Forelimb muscle (tissue), 1 donor: ENCODE measurements around the gene FAM120A. TPM values are rescaled to one million over a fixed set of nuclear protein-coding genes. Genes with fewer than 3 reads are reported as not detected.
"Not testable (repeated sequence)": the region's sequence is repeated elsewhere in the genome, so short reads cannot be mapped to it uniquely, and the experiment has no call there.

Experiments used
- DNase-seq: peaks from one replicate; pipeline ENCODE4 v3.0.0-alpha.2; 2013; ENCODE audit warnings: low read depth
- polyA plus RNA-seq: library from polyadenylated mRNA; unstranded; fragments of 120-200 nt; gene quantifications from one replicate; pipeline ENCODE4 v1.2.1, GENCODE V29; 2013; ENCODE audit not compliant: insufficient read length

FAM120A gene
- polyA plus RNA-seq, 1 donor, result 56.3 TPM

GRCh38 chr9:93507768-93508167 lies 56.3 kb downstream of the FAM120A start:
- DNase-seq, result no peak

GRCh38 chr9:93508207-93508606 lies 56.7 kb downstream of the FAM120A start:
- DNase-seq, result no peak

- no peak for DNase-seq
Observed at GRCh38 chr9:93509084-93509483, 57.6 kb downstream of the FAM120A start.

DNA sequence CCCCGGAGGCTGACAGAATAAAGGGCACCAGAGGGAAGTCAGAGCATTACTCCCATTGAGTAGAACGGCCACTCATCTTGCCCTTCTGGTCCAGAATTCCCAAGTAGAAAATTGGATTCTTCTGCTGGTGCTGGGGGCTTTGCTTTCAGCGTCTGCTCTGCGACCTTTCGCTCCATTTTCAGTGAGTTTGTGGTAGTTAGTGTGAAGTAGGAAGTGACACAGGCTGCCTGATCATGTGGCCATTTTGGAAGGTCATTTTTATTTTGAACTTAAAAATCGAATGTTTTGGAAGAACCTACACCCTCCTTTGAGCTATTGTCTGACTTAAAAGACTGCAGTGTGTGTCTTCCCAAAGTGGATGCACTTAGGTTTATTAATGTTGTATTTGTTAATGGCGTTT lies 58.6 kb downstream of the FAM120A start:
- no peak for DNase-seq

GRCh38 chr9:93511228-93511627 lies 59.7 kb downstream of the FAM120A start:
- not testable (repeated sequence) for DNase-seq

- not testable (repeated sequence) for DNase-seq
Observed at GRCh38 chr9:93512170-93512812, 60.8 kb downstream of the FAM120A start.

GRCh38 chr9:93513606-93514005 lies 62.1 kb downstream of the FAM120A start:
- no peak for DNase-seq

DNA sequence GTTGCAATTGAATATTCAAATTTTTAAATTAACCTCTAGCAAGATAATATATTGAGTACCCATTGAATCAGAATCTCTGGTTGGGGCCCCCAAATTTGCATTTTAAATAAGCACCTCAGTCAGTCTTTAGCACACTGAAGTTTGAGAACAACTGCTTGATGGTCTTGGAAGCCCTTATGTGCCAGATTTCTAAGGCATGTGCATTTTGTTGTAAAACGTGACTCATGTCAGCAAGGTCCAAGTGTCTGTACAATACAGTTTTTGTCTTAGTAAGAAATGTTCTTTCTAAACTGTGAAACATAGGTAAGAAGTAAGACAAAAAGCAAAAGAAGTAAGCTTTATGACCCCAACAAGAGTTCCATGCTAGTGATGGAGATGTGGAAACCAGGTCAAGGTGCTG lies 65.8 kb downstream of the FAM120A start:
- no peak for DNase-seq

DNA sequence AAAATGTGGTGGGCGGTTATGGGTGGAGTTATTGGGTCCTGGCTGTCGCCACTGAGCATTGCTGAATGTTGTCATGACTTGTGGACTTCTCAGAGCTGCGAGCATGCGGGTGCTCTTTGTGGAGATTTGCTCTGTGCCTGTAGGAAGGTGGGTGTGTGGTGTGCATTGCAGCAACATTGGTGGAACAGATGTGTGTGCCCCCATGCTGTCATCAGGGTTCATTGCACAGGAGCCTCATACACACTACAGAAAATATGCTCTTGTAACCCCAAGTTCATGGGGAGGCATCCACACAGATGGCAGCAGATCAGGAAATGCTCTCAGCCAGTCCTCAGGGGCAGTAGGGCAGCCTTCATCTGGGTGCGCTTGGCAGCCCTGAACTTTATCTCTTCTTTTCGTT lies 69.0 kb downstream of the FAM120A start:
- no peak for DNase-seq

DNA sequence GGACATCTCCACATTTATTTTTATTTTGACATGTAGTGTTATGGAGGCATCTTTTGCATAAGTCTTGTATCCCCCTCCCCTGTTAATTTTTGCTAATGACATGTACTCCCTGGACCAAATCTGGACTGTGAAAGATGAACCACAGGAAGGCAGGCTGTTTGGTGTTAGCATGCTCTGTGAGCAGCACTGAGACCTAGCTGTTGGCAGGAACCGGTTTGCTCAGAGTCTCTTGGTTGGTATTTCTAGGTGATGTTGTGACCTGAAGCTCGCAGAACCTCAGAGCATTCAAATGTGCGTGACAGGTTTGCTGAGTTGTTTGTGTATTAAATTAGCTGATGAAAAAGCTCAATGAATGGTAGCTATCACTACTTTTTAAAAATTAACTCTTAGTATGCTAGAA lies 71.3 kb downstream of the FAM120A start:
- no peak for DNase-seq

- DNase-seq, result no peak
Observed at GRCh38 chr9:93523518-93524144, 72.1 kb downstream of the FAM120A start.

DNA sequence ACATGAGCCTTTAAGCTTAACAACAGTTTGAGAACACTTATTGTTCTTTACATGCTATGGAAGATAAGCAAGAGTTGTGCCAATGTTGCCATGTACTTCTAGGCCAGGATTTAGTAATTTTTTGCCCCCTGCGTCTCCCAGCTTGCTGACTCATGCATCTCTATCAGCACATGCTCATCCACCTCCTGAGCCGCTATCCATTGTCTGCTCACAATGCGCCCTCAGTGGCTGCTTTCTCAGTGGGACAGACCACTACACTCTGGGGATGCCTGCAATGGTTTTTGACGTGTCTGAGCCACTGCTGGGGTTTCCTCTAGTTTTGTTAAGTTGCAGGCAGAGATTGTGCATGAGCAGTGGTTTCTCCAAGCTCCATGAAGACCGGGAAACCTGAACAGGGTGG lies 74.0 kb downstream of the FAM120A start:
- DNase-seq, result no peak

GRCh38 chr9:93531374-93531773 lies 79.9 kb downstream of the FAM120A start:
- no peak for DNase-seq

DNA sequence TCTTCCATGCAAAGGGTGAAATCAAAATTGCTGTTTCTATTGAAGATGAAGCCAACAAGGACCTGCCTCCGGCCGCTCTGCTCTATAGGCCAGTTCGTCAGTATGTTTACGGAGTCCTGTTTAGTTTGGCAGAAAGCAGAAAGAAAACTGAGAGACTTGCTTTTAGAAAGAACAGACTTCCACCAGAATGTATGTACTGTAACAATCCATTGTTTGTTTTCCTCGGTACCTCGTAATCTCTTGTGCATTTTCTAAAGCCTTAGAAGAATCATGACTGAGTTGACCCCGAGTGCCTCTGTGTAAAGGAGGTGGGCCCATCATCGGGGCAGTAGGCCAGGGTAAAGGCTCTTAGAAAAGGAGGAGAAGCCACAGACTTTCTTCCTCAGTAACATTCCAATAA lies 80.7 kb downstream of the FAM120A start:
- DNase-seq, result no peak

GRCh38 chr9:93533863-93534262 lies 82.4 kb downstream of the FAM120A start:
- DNase-seq, result no peak

- no peak for DNase-seq
Observed at GRCh38 chr9:93536167-93536566, 84.7 kb downstream of the FAM120A start.

GRCh38 chr9:93536874-93537273 lies 85.4 kb downstream of the FAM120A start:
- DNase-seq, result no peak

- no peak for DNase-seq
Observed at GRCh38 chr9:93540305-93540704, 88.8 kb downstream of the FAM120A start.

DNA sequence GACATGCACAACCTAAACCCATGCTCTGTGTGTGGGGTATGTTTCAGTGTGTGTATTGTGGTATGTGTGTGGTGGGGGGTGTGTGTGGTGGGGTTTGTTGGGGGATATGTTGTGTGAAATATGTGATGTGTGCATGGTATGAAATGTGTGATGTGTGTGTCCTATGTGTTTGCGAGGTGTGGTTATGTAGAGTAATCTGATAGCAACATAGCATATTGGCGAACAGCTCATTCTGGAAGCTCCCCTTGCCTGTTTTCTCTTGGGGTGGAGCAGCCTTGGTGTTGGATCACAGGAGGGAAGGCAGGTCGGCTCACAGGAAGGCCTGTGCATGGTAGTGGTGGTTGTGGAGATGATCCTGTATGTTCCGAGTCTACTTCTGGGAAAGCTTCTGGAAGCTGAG lies 89.5 kb downstream of the FAM120A start:
- DNase-seq, result no peak

DNA sequence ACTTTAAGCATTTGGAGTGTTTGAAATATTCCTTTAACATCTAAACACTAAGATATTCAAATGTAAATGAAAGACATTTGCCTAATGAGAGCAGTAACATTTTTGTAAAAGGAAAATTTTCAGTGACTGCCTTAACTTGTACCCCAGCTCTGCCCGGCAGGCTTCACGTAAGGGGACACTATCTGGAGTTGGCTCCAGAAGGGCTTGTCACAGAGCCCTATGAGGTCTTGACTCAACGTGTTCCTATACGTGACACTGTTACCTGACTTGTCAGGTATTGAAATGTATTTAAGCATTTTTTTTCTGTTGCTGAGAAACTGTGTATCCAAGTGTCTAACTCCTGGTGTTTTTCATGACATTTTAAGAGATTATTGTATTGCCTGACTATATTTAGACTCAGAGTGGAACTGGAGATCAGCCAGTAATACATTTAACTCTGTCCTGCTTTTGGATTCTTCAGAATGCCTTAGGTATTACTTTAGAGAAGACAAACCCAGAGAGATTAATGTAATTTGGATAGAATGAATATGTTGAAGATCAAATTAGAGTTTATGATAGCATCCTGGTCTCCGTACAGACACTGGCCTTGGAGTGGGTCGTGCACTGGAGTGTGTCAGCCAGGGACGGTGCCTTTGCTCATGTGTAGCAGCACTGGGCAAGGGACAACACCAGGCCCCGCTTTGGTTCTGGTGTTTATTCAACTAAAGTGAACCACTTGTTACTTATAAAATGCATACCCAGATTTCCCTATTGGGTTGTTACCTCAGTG lies 90.3 kb downstream of the FAM120A start:
- no peak for DNase-seq

GRCh38 chr9:93543117-93543516 lies 91.6 kb downstream of the FAM120A start:
- DNase-seq, result no peak

DNA sequence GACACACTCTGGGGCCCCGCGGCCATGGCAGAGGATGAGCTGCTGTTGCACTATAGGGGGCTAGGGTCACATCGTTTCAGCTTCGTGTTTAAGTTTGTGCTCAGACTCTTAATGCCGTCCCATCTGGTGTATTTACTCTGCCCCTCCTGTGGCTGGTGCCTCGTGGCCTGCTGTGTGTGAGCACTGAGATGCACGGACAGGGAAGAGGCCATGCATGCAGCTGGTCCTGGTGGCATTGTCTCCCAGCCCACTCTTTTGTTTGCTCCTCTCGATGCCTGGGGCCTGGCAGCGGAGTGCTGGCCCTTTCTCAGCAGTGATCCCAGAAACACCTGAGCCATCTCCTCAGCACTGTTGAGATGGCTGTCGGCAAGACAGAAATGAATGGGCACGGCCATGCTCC lies 94.9 kb downstream of the FAM120A start:
- DNase-seq, result no peak

GRCh38 chr9:93549611-93550010 lies 98.1 kb downstream of the FAM120A start:
- DNase-seq, result no peak
